Neural cell (in vitro differentiated cells): ENCODE results near the gene CFAP97D1. TPM values are rescaled to one million over a fixed set of nuclear protein-coding genes. Genes with fewer than 3 reads are reported as not detected.

Experiments used
- H2AFZ ChIP-seq: fragments of 200-600, 300-800 bp; sonication (generic), shearing (Covaris generic); 2 replicates; pipeline ENCODE4 v1.6.0; 2014; ENCODE audit warnings: low read depth, mild to moderate bottlenecking, antibody characterized with exemption, low read length, moderate library complexity
- H3F3A ChIP-seq: fragments of 200-600 bp; shearing (Covaris generic); 2 replicates; pipeline ENCODE4 v1.6.1; 2016; ENCODE audit warnings: mild to moderate bottlenecking, moderate library complexity, mixed read lengths, antibody characterized with exemption, low read length; ENCODE audit not compliant: insufficient read depth, poor library complexity, severe bottlenecking
- H3K27ac ChIP-seq: fragments of 200-600, 300-800 bp; sonication (generic), shearing (Covaris generic); 2 replicates; pipeline ENCODE4 v1.5.1; 2014; ENCODE audit warnings: mild to moderate bottlenecking, low read length, moderate library complexity
- H3K27me3 ChIP-seq: fragments of 300-800, 200-600 bp; sonication (generic), shearing (Covaris generic); 2 replicates; pipeline ENCODE4 v1.6.0; 2014; ENCODE audit warnings: mild to moderate bottlenecking, low read depth, low read length, moderate library complexity; ENCODE audit not compliant: insufficient read depth
- H3K36me3 ChIP-seq: fragments of 300-800, 200-600 bp; sonication (generic), shearing (Covaris generic); 2 replicates; pipeline ENCODE4 v1.5.1; 2014; ENCODE audit warnings: mild to moderate bottlenecking, antibody characterized with exemption, low read length, moderate library complexity; ENCODE audit not compliant: insufficient read depth
- H3K4me2 ChIP-seq: fragments of 300-800, 200-600 bp; sonication (generic), shearing (Covaris generic); 2 replicates; pipeline ENCODE4 v1.6.0; 2014; ENCODE audit warnings: mild to moderate bottlenecking, low read length
- H3K4me3 ChIP-seq: fragments of 300-800, 200-600 bp; sonication (generic), shearing (Covaris generic); 2 replicates; pipeline ENCODE4 v1.5.1; 2014; ENCODE audit warnings: mild to moderate bottlenecking, low read length, moderate library complexity
- H3K79me2 ChIP-seq: fragments of 200-600 bp; shearing (Covaris generic); replicated peaks from 2 replicates; pipeline ENCODE4 v1.6.0; 2014; ENCODE audit warnings: mild to moderate bottlenecking, low read length, moderate library complexity; ENCODE audit not compliant: insufficient read depth
- H3K9ac ChIP-seq: fragments of 300-800, 200-600 bp; sonication (generic), shearing (Covaris generic); 2 replicates; pipeline ENCODE4 v1.6.1; 2016; ENCODE audit warnings: mild to moderate bottlenecking, low read length, mixed read lengths
- H3K9me2 ChIP-seq: fragments of 200-600 bp; shearing (Covaris generic); 2 replicates; pipeline ENCODE4 v1.6.1; 2016; ENCODE audit warnings: mild to moderate bottlenecking, low read length, mixed read lengths; ENCODE audit not compliant: insufficient read depth
- H3K9me3 ChIP-seq: fragments of 200-600, 300-800 bp; sonication (generic), shearing (Covaris generic); 2 replicates; pipeline ENCODE4 v1.6.1; 2016; ENCODE audit warnings: mild to moderate bottlenecking, mixed run types, low read length, moderate library complexity, mixed read lengths
- H4K20me1 ChIP-seq: fragments of 200-600 bp; shearing (Covaris generic); 2 replicates; pipeline ENCODE4 v1.6.1; 2016; ENCODE audit warnings: mild to moderate bottlenecking, mixed run types; ENCODE audit not compliant: insufficient read depth
- CTCF ChIP-seq: fragments of 450-650 bp; IDR thresholded peaks from 2 replicates; pipeline ENCODE4 v1.5.1; 2014; ENCODE audit warnings: antibody characterized with exemption, mild to moderate bottlenecking, moderate library complexity; ENCODE audit not compliant: poor library complexity, severe bottlenecking
- EP300 ChIP-seq: fragments of 450-650 bp; conservative IDR thresholded peaks from 2 replicates; pipeline ENCODE4 v1.6.1; 2014; ENCODE audit warnings: antibody characterized with exemption, mild to moderate bottlenecking, moderate library complexity; ENCODE audit not compliant: poor library complexity, severe bottlenecking
- EZH2 ChIP-seq: fragments of 200-600, 300-800 bp; shearing (Covaris generic), sonication (generic); IDR thresholded peaks from 2 replicates; pipeline ENCODE4 v1.6.1; 2014; ENCODE audit warnings: antibody characterized with exemption, low read length, borderline replicate concordance, mild to moderate bottlenecking; ENCODE audit not compliant: insufficient read depth, poor library complexity, severe bottlenecking
- MXI1 ChIP-seq: fragments of 450-650 bp; conservative IDR thresholded peaks from 2 replicates; pipeline ENCODE4 v1.6.1; 2014; ENCODE audit warnings: antibody characterized with exemption, mild to moderate bottlenecking; ENCODE audit not compliant: poor library complexity, severe bottlenecking
- POLR2AphosphoS5 ChIP-seq: IDR thresholded peaks from 2 replicates; pipeline ENCODE4 v1.6.1; 2012
- RAD21 ChIP-seq: fragments of 450-650 bp; conservative IDR thresholded peaks from 2 replicates; pipeline ENCODE4 v1.6.1; 2014; ENCODE audit warnings: antibody characterized with exemption, mild to moderate bottlenecking, moderate library complexity
- REST ChIP-seq: IDR thresholded peaks from 2 replicates; pipeline ENCODE4 v1.6.1; 2012; ENCODE audit warnings: borderline replicate concordance
- SMC3 ChIP-seq: fragments of 450-650 bp; conservative IDR thresholded peaks from 2 replicates; pipeline ENCODE4 v1.6.1; 2014; ENCODE audit warnings: antibody characterized with exemption, mild to moderate bottlenecking, moderate library complexity; ENCODE audit not compliant: poor library complexity
- TAF1 ChIP-seq: IDR thresholded peaks from 2 replicates; pipeline ENCODE4 v1.6.1; 2012; ENCODE audit warnings: low read depth
- polyA plus RNA-seq: library from polyadenylated mRNA; depleted of rRNA; stranded (reverse); fragments of >200 nt; gene quantifications from 2 replicates; pipeline ENCODE4 v1.2.3, GENCODE V29; 2014

The CFAP97D1 gene
- polyA plus RNA-seq, 1 donor from 2014 or later: 0.09 TPM

GRCh38 chr17:43787728-43788127 lies 7.5 kb downstream of the CFAP97D1 start:
- H3K4me3 ChIP-seq: no peak overlapping the region
- no peaks in the 10 kb centered on the region for H3K27me3 ChIP-seq
- no peaks in the 10 kb centered on the region for H3K9me2 ChIP-seq
- no peak overlapping the region for H3K9ac ChIP-seq
- H2AFZ ChIP-seq: no peak overlapping the region
- no peak overlapping the region for H3K4me2 ChIP-seq
- no peak for TF ChIP-seq EZH2
- TF ChIP-seq CTCF: no peak
- no peak for TF ChIP-seq MXI1
- no peak for TF ChIP-seq TAF1
- no peak for TF ChIP-seq RAD21
- TF ChIP-seq REST: no peak
- TF ChIP-seq EP300: no peak
- no peak for TF ChIP-seq SMC3
- TF ChIP-seq POLR2AphosphoS5: no peak
- H3K36me3 ChIP-seq: no peaks in the 10 kb centered on the region
- no peaks in the 10 kb centered on the region for H4K20me1 ChIP-seq
- no peaks in the 10 kb centered on the region for H3F3A ChIP-seq
- H3K9me3 ChIP-seq: no peaks in the 10 kb centered on the region
- H3K79me2 ChIP-seq: no peaks in the 10 kb centered on the region
- H3K27ac ChIP-seq: no peak overlapping the region

GRCh38 chr17:43788540-43788939 lies 8.3 kb downstream of the CFAP97D1 start:
- no peaks in the 10 kb centered on the region for H3F3A ChIP-seq
- H3K27ac ChIP-seq: no peak overlapping the region
- no peaks in the 10 kb centered on the region for H3K79me2 ChIP-seq
- no peak overlapping the region for H2AFZ ChIP-seq
- H4K20me1 ChIP-seq: no peaks in the 10 kb centered on the region
- H3K36me3 ChIP-seq: no peaks in the 10 kb centered on the region
- no peaks in the 10 kb centered on the region for H3K27me3 ChIP-seq
- no peaks in the 10 kb centered on the region for H3K9me2 ChIP-seq
- H3K4me2 ChIP-seq: no peak overlapping the region
- H3K9me3 ChIP-seq: no peaks in the 10 kb centered on the region
- no peak overlapping the region for H3K9ac ChIP-seq
- TF ChIP-seq TAF1: no peak
- TF ChIP-seq EP300: no peak
- H3K4me3 ChIP-seq: no peak overlapping the region

- no peaks in the 10 kb centered on the region for H3F3A ChIP-seq
- no peaks in the 10 kb centered on the region for H3K36me3 ChIP-seq
- no peaks in the 10 kb centered on the region for H3K9me3 ChIP-seq
- H3K27me3 ChIP-seq: no peaks in the 10 kb centered on the region
- no peak overlapping the region for H3K9ac ChIP-seq
- H2AFZ ChIP-seq: no peak overlapping the region
- no peak overlapping the region for H3K27ac ChIP-seq
- no peaks in the 10 kb centered on the region for H3K79me2 ChIP-seq
- H3K9me2 ChIP-seq: no peaks in the 10 kb centered on the region
- no peak overlapping the region for H3K4me3 ChIP-seq
- no peak overlapping the region for H3K4me2 ChIP-seq
- no peaks in the 10 kb centered on the region for H4K20me1 ChIP-seq
- TF ChIP-seq REST (no peak), EZH2 (no peak), MXI1 (no peak), EP300 (no peak), CTCF (no peak), RAD21 (no peak), TAF1 (no peak), POLR2AphosphoS5 (no peak), SMC3 (no peak)
Observed at GRCh38 chr17:43789482-43789881, 9.2 kb downstream of the CFAP97D1 start.
